Endothelial cell of umbilical vein (primary cell): Measurements from ENCODE around the gene TGFBR3.

ENCODE experiments used
- CTCF ChIP-seq, 2 donors: IDR thresholded peaks; 1 replicate in 1 of 2; 2 replicates in 1 of 2; pipeline ENCODE4 v1.5.1; 2011; ENCODE audit warnings: low read length in 2 of 2, mild to moderate bottlenecking in 2 of 2, moderate library complexity in 2 of 2, control low read depth in 1 of 2, inconsistent platforms in 1 of 2, low read depth in 1 of 2; ENCODE audit not compliant: insufficient read depth in 1 of 2; ENCODE audit errors: extremely low read depth in 1 of 2
- EZH2 ChIP-seq: IDR thresholded peaks from 2 replicates; pipeline ENCODE4 v1.6.1; 2012; ENCODE audit warnings: borderline replicate concordance, low read depth, mild to moderate bottlenecking, moderate library complexity, low read length, inconsistent platforms; ENCODE audit not compliant: severe bottlenecking
- GATA2 ChIP-seq: IDR thresholded peaks from 2 replicates; pipeline ENCODE4 v1.7.0; 2011; ENCODE audit warnings: low read depth, mild to moderate bottlenecking, moderate library complexity, mixed read lengths, low read length; ENCODE audit not compliant: insufficient read length, insufficient read depth
- MYC ChIP-seq: IDR thresholded peaks from one replicate; pipeline ENCODE4 v1.6.1; 2011; ENCODE audit warnings: mild to moderate bottlenecking, low read depth, low read length
- POLR2A ChIP-seq: IDR thresholded peaks from 2 replicates; pipeline ENCODE4 v1.6.1; 2012; ENCODE audit warnings: low read depth, mild to moderate bottlenecking, control low read depth, low read length
- POLR2AphosphoS5 ChIP-seq: IDR thresholded peaks from 2 replicates; pipeline ENCODE4 v1.6.1; 2012; ENCODE audit warnings: low read depth, mild to moderate bottlenecking, control low read depth, low read length, moderate library complexity; ENCODE audit not compliant: insufficient read depth

GRCh38 chr1:91670781-91671180 lies 215.2 kb downstream of the TGFBR3 start:
- TF ChIP-seq MYC (no peak), CTCF (IDR thresholded peaks at IDR 0.05; ENCODE audit: extremely low read depth in 1 of 2, insufficient read depth in 1 of 2, low read depth in 1 of 2, low read length in 2 of 2) (no peak), EZH2 (no peak), POLR2AphosphoS5 (no peak), GATA2 (no peak), POLR2A (no peak)
